H1 (cell line): Measurements from ENCODE around the gene SPAG8. TPM values are rescaled to one million over a fixed set of nuclear protein-coding genes. Genes with fewer than 3 reads are reported as not detected.
A peak's percentile ranks its signal among the peaks of the same experiment; 100 is the strongest.

ENCODE experiments used
- ATF2 ChIP-seq: IDR thresholded peaks from 2 replicates; pipeline ENCODE4 v1.6.1; 2012; ENCODE audit warnings: low read length, inconsistent platforms
- BCL11A ChIP-seq, 2 experiments: IDR thresholded peaks; one replicate each; pipeline ENCODE4 v1.6.1; 2011; ENCODE audit warnings: low read depth in 2 of 2, low read length in 2 of 2, mild to moderate bottlenecking in 2 of 2
- CBX5 ChIP-seq: fragments of 300-800, 300-1000 bp; sonication (generic); IDR thresholded peaks from 2 replicates; pipeline ENCODE4 v1.7.1; 2016; ENCODE audit warnings: antibody characterized with exemption, low read length, low read depth
- CREB1 ChIP-seq: IDR thresholded peaks from 2 replicates; pipeline ENCODE4 v1.6.1; 2012; ENCODE audit warnings: inconsistent platforms
- CTBP2 ChIP-seq: IDR thresholded peaks from 2 replicates; pipeline ENCODE4 v1.7.0; 2011; ENCODE audit warnings: borderline replicate concordance, mild to moderate bottlenecking, moderate library complexity, mixed read lengths, low read length; ENCODE audit not compliant: insufficient read depth, insufficient read length
- EGR1 ChIP-seq: IDR thresholded peaks from 2 replicates; pipeline ENCODE4 v1.6.1; 2011; ENCODE audit warnings: low read depth, low read length, borderline replicate concordance
- EP300 ChIP-seq, 2 experiments: IDR thresholded peaks; 1 replicate in 1 of 2; 2 replicates in 1 of 2; pipeline ENCODE4 v1.6.1; 2011 to 2012; ENCODE audit warnings: low read depth in 2 of 2, low read length in 2 of 2, mild to moderate bottlenecking in 2 of 2, borderline replicate concordance in 1 of 2, inconsistent platforms in 1 of 2, moderate library complexity in 1 of 2
- GTF2F1 ChIP-seq: IDR thresholded peaks from 2 replicates; pipeline ENCODE4 v1.6.1; 2012; ENCODE audit warnings: low read depth, low read length, improper control_type of control experiment, borderline replicate concordance
- KDM1A ChIP-seq: fragments of 200-600, 300-600 bp; sonication (generic); IDR thresholded peaks from 2 replicates; pipeline ENCODE4 v1.7.1; 2016; ENCODE audit warnings: mild to moderate bottlenecking, low read length, borderline replicate concordance
- KDM5A ChIP-seq: fragments of 200-600 bp; IDR thresholded peaks from 2 replicates; pipeline ENCODE4 v1.7.1; 2012; ENCODE audit warnings: mild to moderate bottlenecking, low read length, inconsistent platforms, mixed read lengths
- MAX ChIP-seq: IDR thresholded peaks from 2 replicates; pipeline ENCODE4 v1.6.1; 2012; ENCODE audit warnings: inconsistent platforms
- NANOG ChIP-seq: IDR thresholded peaks from 2 replicates; pipeline ENCODE4 v1.6.1; 2011; ENCODE audit warnings: low read length, low read depth, mild to moderate bottlenecking, inconsistent platforms; ENCODE audit not compliant: insufficient read depth, poor library complexity, severe bottlenecking
- POU5F1 ChIP-seq: IDR thresholded peaks from 2 replicates; pipeline ENCODE4 v1.6.1; 2011; ENCODE audit warnings: low read depth, mild to moderate bottlenecking, low read length, moderate library complexity
- SAP30 ChIP-seq: fragments of 300-600 bp; sonication (generic); IDR thresholded peaks from 2 replicates; pipeline ENCODE4 v1.7.1; 2012; ENCODE audit warnings: low read length, moderate library complexity, mild to moderate bottlenecking, inconsistent platforms; ENCODE audit not compliant: insufficient read depth, insufficient replicate concordance
- SIN3A ChIP-seq, 2 experiments: IDR thresholded peaks in 1 of 2; conservative IDR thresholded peaks in 1 of 2; 2 replicates each; pipeline ENCODE4 v1.6.1; 2011 to 2012; ENCODE audit warnings: low read length in 2 of 2, improper control_type of control experiment in 1 of 2, low read depth in 1 of 2, mild to moderate bottlenecking in 1 of 2
- SIRT6 ChIP-seq: IDR thresholded peaks from one replicate; pipeline ENCODE4 v1.7.1; 2012; ENCODE audit warnings: low read length, inconsistent platforms
- SP1 ChIP-seq: IDR thresholded peaks from 2 replicates; pipeline ENCODE4 v1.6.1; 2011; ENCODE audit warnings: low read depth, low read length
- SP4 ChIP-seq: IDR thresholded peaks from 2 replicates; pipeline ENCODE4 v1.6.1; 2012; ENCODE audit warnings: low read length, inconsistent platforms
- TAF7 ChIP-seq: optimal IDR thresholded peaks from 2 replicates; pipeline ENCODE3; 2011; ENCODE audit warnings: low read depth, mild to moderate bottlenecking, inconsistent platforms, low read length, moderate library complexity, borderline replicate concordance
- TCF12 ChIP-seq: IDR thresholded peaks from 2 replicates; pipeline ENCODE4 v1.6.1; 2011; ENCODE audit warnings: low read depth, mild to moderate bottlenecking, low read length
- TEAD4 ChIP-seq: IDR thresholded peaks from 2 replicates; pipeline ENCODE4 v1.6.1; 2012; ENCODE audit warnings: low read depth, low read length, inconsistent platforms, mixed read lengths
- YY1 ChIP-seq: IDR thresholded peaks from 2 replicates; pipeline ENCODE4 v1.6.1; 2011; ENCODE audit warnings: low read depth, mild to moderate bottlenecking, low read length
- polyA plus RNA-seq, 7 experiments: library from polyadenylated mRNA; depleted of rRNA in 3 of 7; stranded (reverse) in 5 of 7; unstranded in 2 of 7; fragments of >200 nt in 5 of 7; fragments of 200-250 nt in 2 of 7; gene quantifications; 1 replicate in 5 of 7; 2 replicates in 1 of 7; 4 replicates in 1 of 7; pipeline versions ENCODE4 v1.2.1 to v1.2.3, GENCODE V29; 2011 to 2013; ENCODE audit warnings: missing spikeins in 2 of 7, mixed read lengths in 2 of 7
- total RNA-seq: library from RNA; stranded (reverse); fragmentation: NEBNext Ultra II Directional; extraction: Animal tissue kit (Norgen Biotek cat#: 25700); gene quantifications from 2 replicates; pipeline ENCODE4 v1.2.1, GENCODE V29; 2021

SPAG8 gene
- total and polyA plus RNA-seq, 2 of the 8 experiments (the other 6 are each of a cell fraction or from before 2014, with no cell fraction given) = 0.37 to 0.44 TPM

GRCh38 chr9:35845824-35846771 is 34.0 kb upstream of the SPAG8 start (continued):
- TF ChIP-seq SAP30 = peak; percentile 60
- TF ChIP-seq BCL11A (IDR thresholded peaks at IDR 0.05; ENCODE audit: low read depth in 2 of 2, low read length in 2 of 2) = no peak
- TF ChIP-seq CTBP2 = no peak
- TF ChIP-seq TCF12 = no peak
- TF ChIP-seq SP4 = no peak
- TF ChIP-seq EP300 (IDR thresholded peaks at IDR 0.05; ENCODE audit: borderline replicate concordance in 1 of 2, low read depth in 2 of 2, low read length in 2 of 2) = no peak
- peak; percentile 30; the same call in 1 of the 2 replicates for TF ChIP-seq CREB1
- TF ChIP-seq GTF2F1 = no peak
- TF ChIP-seq ATF2 = no peak
- TF ChIP-seq POU5F1 = no peak
- TF ChIP-seq SIRT6 = no peak
- no peak for TF ChIP-seq YY1
- TF ChIP-seq EGR1 = peak; percentile 63; the same call in 1 of the 2 replicates
- TF ChIP-seq CBX5 = no peak
- no peak for TF ChIP-seq TAF7
- no peak for TF ChIP-seq SP1
- TF ChIP-seq KDM5A = no peak
- 0 out of 4 replicates have a peak, but pooled peaks have one; percentile 15 to 23 for TF ChIP-seq SIN3A (conservative IDR thresholded peaks at IDR 0.05 in 1 of 2, IDR thresholded peaks at IDR 0.05 in 1 of 2; ENCODE audit: low read depth in 1 of 2, low read length in 2 of 2)
- peak; percentile 74 for TF ChIP-seq MAX
- no peak for TF ChIP-seq TEAD4
- no peak for TF ChIP-seq NANOG
- TF ChIP-seq KDM1A = no peak
